ENCODE results near the gene TMEM97. TPM values are rescaled to one million over a fixed set of nuclear protein-coding genes. Genes with fewer than 3 reads are reported as not detected.

The TMEM97 gene
- total and polyA plus RNA-seq, 8 donors = 7.6 to 54.0 (median 29.7) TPM

- Histone ChIP-seq H3K4me1 (peaks cover 38 to 43% (median 41%) of the 10 kb centered on the region in 4 donors), H3K36me3 (peaks cover 83 to 100% (median 99%) of the 10 kb centered on the region in 4 donors), H3K27ac (peak overlapping the region; percentile 67 to 83 (median 78)), H3K9me3 (no peaks in the 10 kb centered on the region), H3K4me3 (no peak overlapping the region), H3K27me3 (no peaks in the 10 kb centered on the region)
- peak in 1 of 2 donors; percentile 50 for DNase-seq
- WGBS, 5 donors = 25 to 68% (median 51%) methylated on average over 8 of the region's 8 CpGs
- TF ChIP-seq CTCF (IDR thresholded peaks at IDR 0.05) = no peak
- no peak for TF ChIP-seq EP300 (IDR thresholded peaks at IDR 0.05)
- no peak for TF ChIP-seq POLR2AphosphoS5 (IDR thresholded peaks at IDR 0.05)
- no peak for TF ChIP-seq POLR2A (IDR thresholded peaks at IDR 0.05)
- intact Hi-C loops (cut with DNase I; ENCODE audit: low total_unique reads) = no loop called here
Observed at GRCh38 chr17:28347261-28347891, 28.4 kb downstream of the TMEM97 start.

- intact Hi-C loops (cut with DNase I; ENCODE audit: low total_unique reads) = no loop called here
- Histone ChIP-seq H3K9me3 (no peaks in the 10 kb centered on the region), H3K4me1 (peaks cover 38 to 43% (median 40%) of the 10 kb centered on the region in 4 donors), H3K36me3 (peaks cover 83 to 100% (median 99%) of the 10 kb centered on the region in 4 donors), H3K4me3 (no peak overlapping the region), H3K27ac (peak overlapping the region in 4 of 5 donors; percentile 2 to 83 (median 40)), H3K27me3 (no peaks in the 10 kb centered on the region)
- no peak for TF ChIP-seq POLR2AphosphoS5 (IDR thresholded peaks at IDR 0.05)
- no peak for TF ChIP-seq POLR2A (IDR thresholded peaks at IDR 0.05)
- TF ChIP-seq EP300 (IDR thresholded peaks at IDR 0.05) = no peak
- no peak for TF ChIP-seq CTCF (IDR thresholded peaks at IDR 0.05)
- DNase-seq = no peak
- 29 to 87% (median 41%) methylated on average over 3 of the region's 3 CpGs for WGBS, 5 donors
Observed at GRCh38 chr17:28348979-28349378, 30.0 kb downstream of the TMEM97 start.

DNA sequence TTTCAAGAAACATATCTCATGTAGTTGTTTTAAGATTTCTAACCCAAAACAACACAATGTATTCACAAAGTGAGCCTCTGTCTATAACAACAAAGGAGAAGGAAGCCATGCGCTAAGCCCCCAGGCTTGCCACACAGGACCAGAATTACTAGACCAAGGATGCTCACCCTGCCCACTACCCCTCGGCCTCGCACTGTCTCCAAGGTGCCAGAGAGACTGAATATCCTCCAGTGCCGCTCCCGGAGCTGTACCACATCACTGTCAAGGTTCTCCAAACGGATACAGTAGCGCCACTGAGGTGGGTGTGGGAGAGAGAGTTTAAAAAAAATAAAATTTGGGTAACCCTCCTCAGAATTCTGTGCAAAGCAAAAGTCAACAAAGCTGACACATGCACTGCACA lies 31.3 kb downstream of the TMEM97 start:
- Histone ChIP-seq H3K9me3 (no peaks in the 10 kb centered on the region), H3K27ac (no peak overlapping the region), H3K27me3 (no peaks in the 10 kb centered on the region), H3K4me3 (no peak overlapping the region), H3K4me1 (peaks cover 30 to 35% (median 32%) of the 10 kb centered on the region in 4 donors), H3K36me3 (peaks cover 83 to 100% (median 99%) of the 10 kb centered on the region in 4 donors)
- intact Hi-C loops (cut with DNase I; ENCODE audit: low total_unique reads) = no loop called here
- no peak for DNase-seq
- 91 to 97% (median 94%) methylated on average over 7 of the region's 7 CpGs for WGBS, 5 donors
- TF ChIP-seq POLR2A (IDR thresholded peaks at IDR 0.05) (no peak), POLR2AphosphoS5 (IDR thresholded peaks at IDR 0.05) (no peak), EP300 (IDR thresholded peaks at IDR 0.05) (no peak), CTCF (IDR thresholded peaks at IDR 0.05) (no peak)

DNA sequence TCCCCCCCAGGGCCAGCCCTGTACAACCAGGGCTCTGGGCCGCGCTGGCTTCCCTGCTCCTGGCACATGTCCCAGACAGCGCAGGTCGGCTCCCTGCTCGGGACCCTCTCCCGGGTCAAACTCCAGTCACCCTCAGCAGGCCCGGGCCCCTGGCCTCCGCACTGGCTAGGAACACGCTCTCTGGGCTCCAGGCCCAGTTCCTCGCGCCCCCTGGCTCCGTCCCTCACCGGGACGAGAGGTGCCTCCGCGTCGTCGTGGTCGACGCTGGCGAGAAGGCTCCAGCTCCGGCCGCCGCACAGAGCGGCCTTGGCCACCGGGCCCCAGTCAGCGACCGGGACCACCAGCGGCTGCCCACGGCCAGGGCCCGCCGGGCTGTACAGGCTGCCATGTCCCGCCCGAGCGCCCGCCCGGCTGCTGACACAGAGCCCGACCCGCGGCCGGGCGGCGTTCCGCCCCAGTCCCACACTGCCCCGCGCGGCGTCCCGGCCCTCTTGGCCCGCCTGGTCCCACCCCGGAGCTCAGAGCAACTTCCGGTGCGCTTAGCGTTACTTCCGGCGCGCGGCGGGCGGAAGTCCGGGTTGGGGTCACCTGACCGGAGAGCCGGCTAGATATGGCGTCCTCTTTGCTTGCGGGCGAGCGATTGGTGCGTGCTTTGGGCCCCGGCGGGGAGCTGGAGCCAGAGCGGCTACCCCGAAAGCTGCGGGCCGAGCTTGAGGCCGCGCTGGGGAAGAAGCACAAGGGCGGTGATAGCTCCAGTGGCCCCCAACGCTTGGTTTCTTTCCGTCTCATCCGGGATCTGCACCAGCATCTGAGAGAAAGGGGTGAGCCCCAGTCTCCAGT lies 38.3 kb downstream of the TMEM97 start, which contains the start of gene POLDIP2:
Gene POLDIP2, minus strand, starts transcription at position 467 of the 840 bp plus-strand sequence. Its CDS starts 79 bp downstream, at position 388.
- 0 to 1% (median 0%) methylated on average over 13 to 80 of the region's 80 CpGs for WGBS, 5 donors
- peaks cover 25 to 31% (median 28%) of the 10 kb centered on the region in 4 donors for H3K4me1 ChIP-seq
- peak within 1 kb of the TSS; percentile 89 to 97 (median 95) for H3K27ac ChIP-seq
- peaks cover 54 to 68% (median 65%) of the 10 kb centered on the region in 4 donors for H3K36me3 ChIP-seq
- no peaks in the 10 kb centered on the region for H3K9me3 ChIP-seq
- TF ChIP-seq POLR2A (IDR thresholded peaks at IDR 0.05) (peak in 1 of 4 donors; percentile 33), CTCF (IDR thresholded peaks at IDR 0.05) (peak in 2 of 7 experiments; percentile 5 to 19), POLR2AphosphoS5 (IDR thresholded peaks at IDR 0.05) (peak; percentile 93 to 98 (median 97)), EP300 (IDR thresholded peaks at IDR 0.05) (no peak)
- intact Hi-C loops (cut with DNase I; ENCODE audit: low total_unique reads) = no loop called here
- H3K27me3 ChIP-seq = no peaks in the 10 kb centered on the region
- DNase-seq = peak; percentile 97 to 99
- peak within 1 kb of the TSS; percentile 86 to 100 (median 94) for H3K4me3 ChIP-seq

All from stomach (tissue), 9 donors.